K562 (cell line): ENCODE measurements around the gene DGCR6L. TPM values are rescaled to one million over a fixed set of nuclear protein-coding genes. Genes with fewer than 3 reads are reported as not detected.
A peak's percentile ranks its signal among the peaks of the same experiment; 100 is the strongest.
"Not testable (repeated sequence)": the region's sequence is repeated elsewhere in the genome, so short reads cannot be mapped to it uniquely, and the experiment has no call there.

Source experiments
- ELF4 ChIP-seq: fragments of 450-650 bp; formaldehyde crosslinking; IDR thresholded peaks from 2 replicates; pipeline ENCODE4 v1.4.0; 2022; ENCODE audit warnings: missing genetic modification characterization
- FOXK1 ChIP-seq: sonication (generic); formaldehyde crosslinking; IDR thresholded peaks from 2 replicates; pipeline ENCODE4 v1.8.0; 2022; ENCODE audit warnings: missing genetic modification reagents, mild to moderate bottlenecking, borderline replicate concordance
- FOXK2 ChIP-seq, 2 experiments: fragments of 450-650 bp; IDR thresholded peaks in 1 of 2; conservative IDR thresholded peaks in 1 of 2; 2 replicates each; pipeline ENCODE4 v1.6.1; 2016; ENCODE audit warnings: low read depth in 2 of 2, mild to moderate bottlenecking in 1 of 2
- GABPB2 ChIP-seq: fragments of 250-450 bp; sonication (Bioruptor Pico); conservative IDR thresholded peaks from 2 replicates; pipeline ENCODE4 v1.5.1; 2021; ENCODE audit warnings: mild to moderate bottlenecking
- HBP1 ChIP-seq: fragments of 450-650 bp; formaldehyde crosslinking; IDR thresholded peaks from 2 replicates; pipeline ENCODE4 v1.4.0; 2022; ENCODE audit warnings: missing genetic modification characterization
- PRMT5 ChIP-seq: sonication (generic); formaldehyde crosslinking; IDR thresholded peaks from 2 replicates; pipeline ENCODE4 v1.5.0; 2020; ENCODE audit warnings: missing genetic modification reagents
- RHOXF2B ChIP-seq: fragments of 250-450 bp; sonication (Bioruptor Pico); conservative IDR thresholded peaks from 2 replicates; pipeline ENCODE4 v1.5.1; 2021
- ZBTB1 ChIP-seq: sonication (generic); formaldehyde crosslinking; IDR thresholded peaks from 2 replicates; pipeline ENCODE4 v1.8.1; 2023; ENCODE audit warnings: missing genetic modification reagents, low read depth, mild to moderate bottlenecking, borderline replicate concordance
- ZBTB11 ChIP-seq, 3 experiments: fragments of 200-800 bp in 1 of 3; fragments of 250-450 bp in 1 of 3; fragments of 450-650 bp in 1 of 3; sonication (Bioruptor Pico) in 1 of 3; sonication (Bioruptor generic) in 1 of 3; formaldehyde crosslinking in 1 of 3; IDR thresholded peaks; 2 replicates each; pipeline versions ENCODE4 v1.6.1 to v1.8.0; 2016 to 2022; ENCODE audit warnings: mild to moderate bottlenecking in 2 of 3, missing genetic modification characterization in 2 of 3, missing compliant biosample characterization in 1 of 3, moderate library complexity in 1 of 3
- ZFPM2 ChIP-seq: fragments of 250-450 bp; sonication (Bioruptor Pico); IDR thresholded peaks from 2 replicates; pipeline ENCODE4 v1.5.1; 2022; ENCODE audit warnings: mild to moderate bottlenecking
- ZNF146 ChIP-seq: IDR thresholded peaks from one replicate; pipeline ENCODE4 v1.6.1; 2018; ENCODE audit warnings: missing compliant biosample characterization; ENCODE audit not compliant: unreplicated experiment
- ZNF184 ChIP-seq: sonication (generic); formaldehyde crosslinking; IDR thresholded peaks from 2 replicates; pipeline ENCODE4 v1.5.0; 2020; ENCODE audit warnings: missing genetic modification reagents
- ZNF311 ChIP-seq: fragments of 250-450 bp; sonication (Bioruptor Pico); IDR thresholded peaks from 2 replicates; pipeline ENCODE4 v1.4.0; 2020; ENCODE audit warnings: mild to moderate bottlenecking, moderate library complexity
- ZNF395 ChIP-seq: fragments of 200-800 bp; sonication (Bioruptor generic); IDR thresholded peaks from 2 replicates; pipeline ENCODE4 v1.6.1; 2017; ENCODE audit warnings: missing genetic modification characterization, missing compliant biosample characterization
- ZNF740 ChIP-seq, 3 experiments: fragments of 200-800 bp in 1 of 3; sonication (Bioruptor generic) in 1 of 3; sonication (generic) in 1 of 3; formaldehyde crosslinking in 1 of 3; IDR thresholded peaks; 2 replicates each; pipeline versions ENCODE4 v1.6.1 to v1.8.0; 2016 to 2022; ENCODE audit warnings: mild to moderate bottlenecking in 2 of 3, missing compliant biosample characterization in 2 of 3, missing genetic modification characterization in 2 of 3, missing genetic modification reagents in 1 of 3
- polyA plus RNA-seq, 8 experiments: library from polyadenylated mRNA; depleted of rRNA in 4 of 8; stranded (reverse) in 5 of 8; unstranded in 3 of 8; fragments of >200 nt; fragmentation: Nextera tagmentation in 2 of 8; fragmentation: Illumina TruSeq in 1 of 8; extraction: Ambion mirVana in 2 of 8; extraction: Trizol in 1 of 8; gene quantifications; 2 replicates each; pipeline versions ENCODE4 v1.2.1 to v1.2.3, GENCODE V29; 2011 to 2014; ENCODE audit warnings: inconsistent platforms in 1 of 8, missing spikeins in 1 of 8
- total RNA-seq, 7 experiments: library from RNA; depleted of rRNA in 6 of 7; stranded (reverse); fragments of >200 nt in 6 of 7; fragmentation: Illumina TruSeq in 2 of 7; extraction: Trizol in 2 of 7; gene quantifications; 2 replicates each; pipeline versions ENCODE4 v1.2.1 to v1.2.3, GENCODE V29; 2011 to 2021; ENCODE audit warnings: low replicate concordance in 1 of 7

Gene DGCR6L
- total and polyA plus RNA-seq, 9 of the 15 experiments (the other 6 are each of a cell fraction or from before 2014, with no cell fraction given): 3.6 to 151 (median 51.0) TPM

- TF ChIP-seq FOXK1 (CRISPR knock-in tag): peak; percentile 86; the same call in 1 of the 2 replicates
- peak; percentile 72; the same call in 1 of the 2 replicates for TF ChIP-seq ZNF395 (CRISPR knock-in tag)
- TF ChIP-seq ZNF740 (CRISPR knock-in tag; IDR thresholded peaks at IDR 0.05): not testable (repeated sequence)
- 0 out of 4 replicates have a peak, but pooled peaks of 1 of the 2 experiments have one; percentile 7 for TF ChIP-seq ZNF740 (tag; IDR thresholded peaks at IDR 0.05)
- 0 out of 2 replicates have a peak, but pooled peaks have one; percentile 15 for TF ChIP-seq ZFPM2 (CRISPR knock-in tag)
- TF ChIP-seq ZNF146 (CRISPR knock-in tag): peak; percentile 34
- TF ChIP-seq ZBTB1: 0 out of 2 replicates have a peak, but pooled peaks have one; percentile 1
- TF ChIP-seq ELF4: peak; percentile 44; the same call in 1 of the 2 replicates
- 0 out of 2 replicates have a peak, but pooled peaks have one; percentile 11 for TF ChIP-seq HBP1 (CRISPR knock-in tag)
- peak; percentile 3; the same call in 1 of the 2 replicates for TF ChIP-seq PRMT5 (CRISPR knock-in tag)
- 0 out of 2 replicates have a peak, but pooled peaks have one; percentile 19 for TF ChIP-seq ZNF311 (CRISPR knock-in tag)
- peak; percentile 51; the same call in 1 of the 2 replicates for TF ChIP-seq ZNF184 (CRISPR knock-in tag)
- 0 out of 6 replicates have a peak, but pooled peaks of 1 of the 3 experiments have one; percentile 6 for TF ChIP-seq ZBTB11 (CRISPR knock-in tag; IDR thresholded peaks at IDR 0.05)
- TF ChIP-seq RHOXF2B: 0 out of 2 replicates have a peak, but pooled peaks have one; percentile 36
- 0 out of 4 replicates have a peak, but pooled peaks of 1 of the 2 experiments have one; percentile 23 for TF ChIP-seq FOXK2 (conservative IDR thresholded peaks at IDR 0.05 in 1 of 2, IDR thresholded peaks at IDR 0.05 in 1 of 2; ENCODE audit: low read depth in 2 of 2)
- TF ChIP-seq GABPB2 (CRISPR knock-in tag): 0 out of 2 replicates have a peak, but pooled peaks have one; percentile 1
Measured at GRCh38 chr22:20320659-20321551, 1.0 kb upstream of the DGCR6L start (continued).
